A549 treated with dexamethasone at 1 μM for 4 hours (cell line): ENCODE measurements around the gene TMIGD1. TPM values are rescaled to one million over a fixed set of nuclear protein-coding genes. Genes with fewer than 3 reads are reported as not detected.

Experiments used
- total RNA-seq: library from RNA; stranded (reverse); fragments of 200-300 nt; extraction: Qiagen RNA extraction; gene quantifications from 5 replicates; pipeline ENCODE4 v1.2.3, GENCODE V29; 2022

The TMIGD1 gene
- total RNA-seq: not detected in 5 replicates

GRCh38 chr17:30333503-30334360 is at the start of gene TMIGD1:
Gene TMIGD1 (minus strand): TSS chr17:30334057. CDS start chr17:30332133, 1,924 bp downstream.

GRCh38 chr17:30378825-30379302 is 45.0 kb upstream of the TMIGD1 start, which contains the start of gene CPD:
Gene CPD (plus strand): TSS chr17:30378927. CDS start chr17:30378981, 54 bp downstream.

GRCh38 chr17:30291543-30292285 is 42.1 kb downstream of the TMIGD1 start, which contains the start of gene BLMH:
Gene BLMH (minus strand): TSS chr17:30291944. CDS start chr17:30291819, 125 bp downstream.

Other genes with a start within 250 kb of the TMIGD1 start
- gene NSRP1, start 217.2 kb downstream of the TMIGD1 start, total RNA-seq: 30.1 to 35.8 TPM (median 32.1 TPM) in 5 replicates
- gene SLC6A4, start 98.4 kb downstream of the TMIGD1 start, total RNA-seq: 0.06 to 0.12 TPM in 2 of 5 replicates, not detected in the others
- 39.0 to 45.0 TPM (median 43.3 TPM) in 5 replicates for gene BLMH, start 42.1 kb downstream of the TMIGD1 start, total RNA-seq
- 23.6 to 46.6 TPM (median 39.4 TPM) in 5 replicates for gene CPD, start 44.9 kb upstream of the TMIGD1 start, total RNA-seq
- 40.3 to 48.3 TPM (median 44.6 TPM) in 5 replicates for gene GOSR1, start 143.4 kb upstream of the TMIGD1 start, total RNA-seq